Uterus (tissue), 2 donors: ENCODE measurements around the gene LPXN.

Experiments
- CTCF ChIP-seq, 4 experiments: fragments of 200-600 bp in 2 of 4; fragments of 450-650 bp in 2 of 4; sonication (generic) in 2 of 4; IDR thresholded peaks; one replicate each; pipeline ENCODE4 v1.5.1; 2016 to 2019; ENCODE audit warnings: antibody characterized with exemption in 4 of 4, mild to moderate bottlenecking in 2 of 4, moderate library complexity in 1 of 4
- POLR2A ChIP-seq, 2 donors: fragments of 450-650 bp; IDR thresholded peaks; one replicate each; pipeline ENCODE4 v1.6.1; 2016; ENCODE audit warnings: antibody characterized with exemption in 2 of 2, mild to moderate bottlenecking in 1 of 2, moderate library complexity in 1 of 2

GRCh38 chr11:58617976-58618557 lies 42.4 kb upstream of the LPXN start:
- TF ChIP-seq CTCF (IDR thresholded peaks at IDR 0.05) (no peak), POLR2A (IDR thresholded peaks at IDR 0.05) (no peak)
